ENCODE results near the gene ADK.

Gene ADK

GRCh38 chr10:74415146-74415839, 264.3 kb downstream of the ADK start:
- Histone ChIP-seq H3K4me3 (ENCODE audit: low read depth in 1 of 2, low read length in 1 of 2) (no peak overlapping the region), H3K27me3 (no peaks in the 10 kb centered on the region), H3K27ac (no peak overlapping the region), H3K4me1 (ENCODE audit: control insufficient read depth in 1 of 2, insufficient read depth in 1 of 2, low read depth in 1 of 2, low read length in 1 of 2) (peaks cover 3 to 6% of the 10 kb centered on the region in 2 experiments), H3K9me3 (no peaks in the 10 kb centered on the region), H3K36me3 (peaks cover 10% of the 10 kb centered on the region)
- no peak for TF ChIP-seq CTCF (IDR thresholded peaks at IDR 0.05)

DNA sequence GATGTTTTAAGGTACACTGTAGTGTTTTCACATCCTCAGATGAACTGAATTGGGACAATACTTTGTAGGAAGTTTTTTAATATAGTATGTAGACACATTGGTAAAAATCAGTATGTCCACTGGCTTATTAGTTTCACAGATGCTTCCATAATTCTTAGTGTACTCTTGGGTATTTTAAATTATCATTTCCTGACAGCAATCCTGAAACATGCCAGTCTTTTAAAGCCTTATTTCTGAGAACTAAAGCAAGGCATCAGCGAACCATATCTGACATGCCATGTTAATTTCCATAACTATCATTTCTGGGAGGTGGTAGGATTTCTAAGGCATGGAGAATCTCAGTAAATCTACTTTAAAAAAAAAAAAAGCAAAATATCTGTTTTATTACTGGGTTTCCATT, 266.4 kb downstream of the ADK start:
- Histone ChIP-seq H3K4me3 (ENCODE audit: low read depth in 1 of 2, low read length in 1 of 2) (no peak overlapping the region), H3K9me3 (no peaks in the 10 kb centered on the region), H3K4me1 (ENCODE audit: control insufficient read depth in 1 of 2, insufficient read depth in 1 of 2, low read depth in 1 of 2, low read length in 1 of 2) (peaks cover 3 to 7% of the 10 kb centered on the region in 2 experiments), H3K27me3 (no peaks in the 10 kb centered on the region), H3K27ac (no peak overlapping the region), H3K36me3 (peaks cover 3% of the 10 kb centered on the region)
- no peak for TF ChIP-seq CTCF (IDR thresholded peaks at IDR 0.05)

DNA sequence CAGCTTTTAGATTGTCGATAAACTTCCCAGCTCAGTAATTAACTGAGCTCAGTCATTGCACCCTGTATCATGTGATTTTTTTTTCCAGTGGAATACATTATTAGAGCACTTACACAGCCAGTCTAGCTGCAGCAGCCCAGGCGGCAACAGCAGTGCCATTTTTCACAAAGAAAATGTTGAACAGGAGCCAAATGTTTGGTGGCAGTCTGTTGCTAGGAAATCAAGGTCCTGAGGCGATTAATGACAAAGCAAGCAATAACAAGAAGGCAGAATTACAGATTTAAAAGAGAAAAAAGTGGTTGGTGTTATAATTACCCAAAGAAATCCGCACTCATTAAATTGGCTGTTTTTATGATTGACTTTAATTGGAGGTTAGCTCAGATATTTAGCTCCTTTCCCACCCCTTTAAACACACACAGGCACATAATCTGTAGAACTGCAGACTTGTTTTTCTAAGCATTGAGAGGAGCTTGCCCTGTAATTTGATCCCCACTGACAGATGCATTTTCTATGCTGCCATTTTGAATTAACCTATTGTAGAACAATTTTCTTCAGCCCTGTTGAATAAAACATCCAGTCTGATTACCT, 267.4 kb downstream of the ADK start:
- no peaks in the 10 kb centered on the region for H3K9me3 ChIP-seq
- H3K4me1 ChIP-seq (ENCODE audit: control insufficient read depth in 1 of 2, insufficient read depth in 1 of 2, low read depth in 1 of 2, low read length in 1 of 2), result peaks cover 3 to 7% of the 10 kb centered on the region in 2 experiments
- H3K27ac ChIP-seq, result no peak overlapping the region
- no peak for TF ChIP-seq CTCF (IDR thresholded peaks at IDR 0.05)
- H3K27me3 ChIP-seq, result no peaks in the 10 kb centered on the region
- no peaks in the 10 kb centered on the region for H3K36me3 ChIP-seq
- no peak overlapping the region for H3K4me3 ChIP-seq (ENCODE audit: low read depth in 1 of 2, low read length in 1 of 2)

DNA sequence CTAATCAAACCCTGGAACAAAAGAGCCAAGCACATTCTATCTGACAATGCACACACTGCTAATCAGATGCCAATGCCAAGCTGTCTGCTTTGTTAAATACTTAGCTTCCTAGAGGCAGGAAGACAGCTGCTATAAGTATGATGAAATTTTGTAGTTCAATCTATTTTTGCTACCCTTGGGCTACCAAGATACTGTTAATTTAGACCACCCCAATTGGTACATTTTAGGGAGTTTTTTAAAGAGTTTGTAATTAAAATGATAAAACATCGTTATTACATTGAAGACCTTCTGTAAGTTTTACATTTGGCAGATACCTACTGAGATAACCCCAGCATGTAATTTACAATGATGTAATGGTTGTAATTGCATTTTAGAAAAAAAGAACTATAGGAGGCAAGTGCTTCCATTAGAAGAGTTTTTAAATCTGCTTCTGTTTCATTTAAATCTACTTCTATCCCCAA, 268.5 kb downstream of the ADK start:
- H3K9me3 ChIP-seq, result no peaks in the 10 kb centered on the region
- no peaks in the 10 kb centered on the region for H3K36me3 ChIP-seq
- H3K27ac ChIP-seq, result no peak overlapping the region
- H3K4me1 ChIP-seq (ENCODE audit: control insufficient read depth in 1 of 2, insufficient read depth in 1 of 2, low read depth in 1 of 2, low read length in 1 of 2), result peaks cover 3 to 7% of the 10 kb centered on the region in 2 experiments
- no peak overlapping the region for H3K4me3 ChIP-seq (ENCODE audit: low read depth in 1 of 2, low read length in 1 of 2)
- no peaks in the 10 kb centered on the region for H3K27me3 ChIP-seq
- no peak for TF ChIP-seq CTCF (IDR thresholded peaks at IDR 0.05)

DNA sequence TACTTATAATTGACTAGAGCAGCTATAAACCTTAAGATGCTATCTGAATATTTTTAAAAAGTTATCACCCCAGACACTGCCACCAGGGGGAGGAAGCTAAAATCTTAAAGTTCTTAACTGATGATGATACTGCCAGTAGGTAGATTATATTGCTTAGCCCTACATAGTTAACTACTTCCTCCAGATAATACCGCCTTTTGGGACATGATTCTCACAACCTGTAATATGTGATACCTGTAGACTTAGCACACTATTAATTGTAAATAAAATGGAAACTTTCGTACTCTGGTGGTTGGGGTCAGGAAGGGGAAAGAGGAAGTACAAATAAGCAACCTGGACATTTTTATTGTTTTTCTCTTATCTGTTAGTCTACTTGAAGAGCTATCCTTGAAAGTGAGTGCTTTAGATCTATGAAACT, 268.9 kb downstream of the ADK start:
- no peaks in the 10 kb centered on the region for H3K27me3 ChIP-seq
- TF ChIP-seq CTCF (IDR thresholded peaks at IDR 0.05), result peak; percentile 12
- peaks cover 3 to 7% of the 10 kb centered on the region in 2 experiments for H3K4me1 ChIP-seq (ENCODE audit: control insufficient read depth in 1 of 2, insufficient read depth in 1 of 2, low read depth in 1 of 2, low read length in 1 of 2)
- no peak overlapping the region for H3K4me3 ChIP-seq (ENCODE audit: low read depth in 1 of 2, low read length in 1 of 2)
- no peak overlapping the region for H3K27ac ChIP-seq
- H3K9me3 ChIP-seq, result no peaks in the 10 kb centered on the region
- H3K36me3 ChIP-seq, result no peaks in the 10 kb centered on the region

All from neutrophil (primary cell).